ENCODE data around the gene ZMYM5.
"Not testable (repeated sequence)": the region's sequence is repeated elsewhere in the genome, so short reads cannot be mapped to it uniquely, and the experiment has no call there.

Gene ZMYM5

GRCh38 chr13:19863323-19864023 is at the start of gene ZMYM5:
TSS of gene ZMYM5 (minus strand) at chr13:19863649. CDS start at chr13:19852180, 11,469 bp downstream.
- DNase-seq = peak; percentile 95

GRCh38 chr13:19910336-19911072 is 47.1 kb upstream of the ZMYM5 start:
- DNase-seq = peak; percentile 54

- no peak for DNase-seq
Measured at GRCh38 chr13:19908350-19908986, 45.0 kb upstream of the ZMYM5 start.

DNA sequence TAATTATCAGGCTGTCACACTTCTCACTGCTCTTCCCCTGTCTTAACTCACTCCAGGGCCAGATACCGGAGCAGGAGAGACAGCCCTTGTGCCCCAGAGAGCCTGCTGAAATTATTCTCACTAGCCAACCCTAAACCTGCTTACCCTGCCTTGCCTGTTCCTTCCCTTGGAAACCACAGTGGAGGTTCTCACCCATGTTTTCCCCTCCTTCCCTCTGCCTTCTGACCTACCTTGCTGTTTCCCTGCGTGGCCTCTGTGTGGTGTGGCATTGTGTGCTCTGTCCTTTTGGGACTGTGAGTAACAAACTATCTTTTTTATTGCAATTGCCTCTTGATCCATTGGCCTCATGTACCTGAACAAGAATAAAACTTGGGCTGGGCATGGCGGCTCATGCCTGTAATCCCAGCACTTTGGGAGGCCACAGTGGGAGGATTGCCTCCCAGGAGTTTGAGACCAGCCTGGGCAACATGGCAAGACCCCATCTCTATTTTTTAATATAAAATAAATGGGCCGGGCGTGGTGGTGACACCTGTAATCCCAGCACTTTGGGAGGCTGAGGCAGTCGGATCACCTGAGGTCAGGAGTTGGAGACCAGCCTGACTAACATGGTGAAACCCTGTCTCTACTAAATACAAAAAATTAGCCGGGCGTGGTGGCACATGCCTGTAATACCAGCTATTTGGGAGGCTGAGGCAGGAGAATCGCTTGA is 42.2 kb upstream of the ZMYM5 start:
- DNase-seq = not testable (repeated sequence)

DNA sequence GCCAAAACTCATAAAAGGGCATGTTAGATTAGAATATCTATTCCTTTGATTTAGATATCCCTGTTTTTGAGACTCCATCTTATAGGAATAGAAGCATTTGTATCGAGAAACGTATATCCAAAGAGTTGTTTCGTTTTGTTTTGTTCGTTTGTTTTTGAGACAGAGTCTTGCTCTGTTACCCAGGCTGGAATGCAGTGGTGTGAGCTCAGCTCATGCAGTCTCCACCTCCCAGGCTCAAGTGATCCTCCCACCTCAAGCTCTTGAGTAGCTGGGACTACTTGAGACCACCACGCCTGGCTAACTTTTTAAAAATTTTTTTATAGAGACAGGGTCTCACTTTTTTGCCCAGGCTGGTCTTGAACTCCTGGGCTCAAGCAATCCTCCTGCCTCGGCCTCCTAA is 26.6 kb upstream of the ZMYM5 start:
- DNase-seq = peak; percentile 32

DNA sequence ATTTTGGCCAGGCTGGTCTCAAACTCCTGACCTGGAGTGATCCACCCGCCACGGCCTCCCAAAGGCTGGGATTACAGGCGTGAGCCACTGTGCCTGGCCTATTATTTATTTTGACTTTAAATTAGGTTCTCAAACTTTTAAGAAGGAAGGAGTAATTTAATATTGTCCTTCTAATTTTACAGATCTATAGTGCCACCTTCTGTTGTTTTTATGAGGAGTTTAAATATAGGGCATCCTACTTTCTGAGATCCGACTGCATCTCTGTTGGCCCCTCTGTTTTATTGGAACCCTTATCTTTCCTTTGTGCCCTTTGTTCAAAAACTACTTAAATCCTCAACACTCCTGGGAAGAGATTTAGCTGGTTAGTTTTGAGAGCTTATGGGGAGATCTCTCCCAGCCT is 25.4 kb upstream of the ZMYM5 start:
- no peak for DNase-seq

DNA sequence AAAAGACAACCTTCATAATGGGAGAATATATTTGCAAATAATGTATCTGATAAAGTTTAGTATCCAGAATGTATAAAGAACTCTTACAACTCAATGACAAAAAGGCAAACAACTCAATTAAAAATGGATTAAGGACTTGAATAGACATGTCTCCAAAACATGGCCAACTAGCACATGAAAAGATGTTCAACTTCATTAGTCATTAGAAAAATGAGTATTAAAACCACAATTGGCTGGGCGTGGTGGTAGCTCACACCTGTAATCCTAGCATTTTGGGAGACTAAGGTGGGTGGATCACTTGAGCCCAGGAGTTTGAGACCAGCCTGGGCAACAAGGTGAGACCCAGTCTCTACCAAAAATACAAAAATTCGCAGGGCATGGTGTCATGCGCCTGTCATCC is 18.8 kb upstream of the ZMYM5 start:
- DNase-seq = no peak

- DNase-seq = no peak
Measured at GRCh38 chr13:19881641-19882040, 18.2 kb upstream of the ZMYM5 start.

GRCh38 chr13:19864746-19865309 is 1.4 kb upstream of the ZMYM5 start:
- peak; percentile 73 for DNase-seq

DNA sequence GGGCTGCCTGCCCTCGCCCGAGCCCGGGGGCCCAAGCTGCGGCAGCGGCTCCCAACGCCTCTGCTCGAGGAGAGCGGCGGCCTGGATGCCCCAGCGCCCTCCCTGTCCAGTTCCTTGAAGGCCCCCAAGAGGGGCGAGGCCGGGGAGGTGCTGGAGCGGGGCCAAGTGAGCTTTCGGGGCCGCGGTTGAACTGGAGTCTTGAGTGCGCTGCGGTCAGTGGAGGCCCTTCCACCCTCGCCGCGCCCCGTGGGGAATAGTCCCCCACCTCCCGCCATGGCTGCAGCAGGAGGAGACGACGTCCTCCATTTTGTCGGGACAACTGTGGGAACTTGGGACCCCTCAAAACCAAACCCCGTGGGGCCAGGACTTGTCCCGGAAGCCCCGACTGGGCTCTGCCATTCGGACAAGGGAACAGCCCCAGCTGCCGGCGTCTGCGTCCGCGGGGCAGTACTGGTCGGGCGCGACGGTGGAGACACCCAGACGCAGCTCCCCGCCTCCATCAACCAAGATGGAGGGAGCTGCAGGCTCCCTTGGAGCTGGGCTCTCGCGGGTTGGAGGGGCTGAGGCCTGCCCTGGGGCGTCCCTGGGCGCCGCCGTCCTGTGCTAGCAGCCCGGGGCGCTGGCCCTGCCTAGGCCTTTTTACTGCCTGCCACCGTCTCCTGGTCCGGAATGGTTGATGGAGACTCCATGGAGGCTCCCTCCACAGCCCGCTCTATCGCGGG is 736 bp upstream of the ZMYM5 start:
- peak; percentile 72 for DNase-seq

- DNase-seq = peak; percentile 23
Measured at GRCh38 chr13:19862481-19863313, 752 bp downstream of the ZMYM5 start.

DNA sequence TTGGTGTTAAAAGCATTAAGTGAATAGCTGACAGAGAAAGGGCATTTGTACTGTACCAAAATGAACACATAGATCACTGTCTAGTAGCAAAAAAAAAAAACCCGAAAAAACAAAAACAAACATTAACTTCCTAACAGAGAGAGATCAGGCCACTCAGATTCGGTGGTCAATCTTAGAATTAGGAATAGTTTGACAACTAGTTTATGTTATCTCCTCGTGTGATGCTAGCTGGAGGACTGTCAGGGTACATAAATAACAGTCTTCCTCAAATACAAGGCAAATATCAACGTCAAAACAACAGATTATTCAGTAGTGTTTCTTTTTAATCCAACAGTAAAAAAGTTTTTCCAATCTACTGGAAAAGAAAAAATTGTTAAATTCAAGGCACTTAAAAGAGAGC is 1.7 kb downstream of the ZMYM5 start:
- DNase-seq = no peak

GRCh38 chr13:19860884-19861655 is 2.4 kb downstream of the ZMYM5 start:
- DNase-seq = peak; percentile 45

DNA sequence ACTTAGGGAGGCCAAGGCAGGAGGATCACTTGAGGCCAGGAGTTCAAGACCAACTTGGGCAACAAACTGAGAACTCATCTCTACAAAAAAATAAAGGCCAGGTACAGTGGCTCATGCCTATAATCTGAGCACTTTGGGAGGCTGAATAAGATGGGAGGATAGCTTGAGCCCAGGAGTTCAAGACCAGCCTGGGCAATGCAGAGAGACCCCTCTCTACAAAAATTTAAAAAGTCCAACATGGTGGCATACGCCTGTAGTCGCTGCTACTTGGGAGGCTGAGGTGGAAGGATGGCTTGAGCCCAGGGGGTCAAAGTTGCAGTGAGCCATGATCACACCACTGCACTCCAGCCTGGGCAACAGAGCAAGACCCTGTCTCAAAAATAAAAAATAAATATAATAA is 5.8 kb downstream of the ZMYM5 start:
- not testable (repeated sequence) for DNase-seq

DNA sequence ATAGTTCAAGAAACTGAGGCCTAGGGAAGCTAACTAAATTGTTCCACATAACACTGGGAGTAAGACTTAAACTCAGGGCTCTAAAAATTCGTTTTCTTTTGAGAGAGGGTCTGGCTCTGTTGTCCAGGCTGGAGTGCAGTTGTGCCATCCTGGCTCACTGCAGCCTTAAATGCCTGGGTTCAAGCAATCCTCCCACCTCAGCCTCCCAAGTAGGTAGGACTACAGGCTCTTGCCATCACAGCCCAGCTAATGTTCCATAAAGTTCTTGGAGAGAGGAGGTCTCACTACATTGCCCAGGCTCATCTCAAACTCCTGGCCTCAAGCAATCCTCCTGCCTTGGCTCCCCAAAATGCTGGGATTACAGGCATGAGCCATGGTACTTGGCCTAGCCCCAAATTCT is 10.7 kb downstream of the ZMYM5 start:
- no peak for DNase-seq

GRCh38 chr13:19845758-19846157 is 17.7 kb downstream of the ZMYM5 start:
- DNase-seq = peak; percentile 70

DNA sequence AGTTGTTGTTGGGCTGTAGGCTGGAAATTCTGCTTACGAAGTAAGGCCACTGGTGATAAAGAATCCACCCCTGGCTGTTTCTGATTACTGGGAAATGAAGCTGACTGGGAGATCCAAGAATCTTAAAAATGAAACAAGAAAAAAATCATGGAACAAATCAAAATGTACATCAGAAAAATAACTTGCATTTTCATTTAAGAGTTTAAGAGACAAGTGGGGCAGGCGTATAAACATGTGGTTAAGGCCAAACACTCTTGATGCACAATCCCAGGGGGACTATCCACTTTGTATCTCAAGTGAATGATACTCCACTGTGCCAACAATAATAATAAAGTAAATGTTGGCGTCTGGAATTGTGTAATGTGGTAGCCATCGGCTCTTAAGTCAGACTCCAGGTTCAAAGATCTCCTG is 24.6 kb downstream of the ZMYM5 start:
- no peak for DNase-seq

DNA sequence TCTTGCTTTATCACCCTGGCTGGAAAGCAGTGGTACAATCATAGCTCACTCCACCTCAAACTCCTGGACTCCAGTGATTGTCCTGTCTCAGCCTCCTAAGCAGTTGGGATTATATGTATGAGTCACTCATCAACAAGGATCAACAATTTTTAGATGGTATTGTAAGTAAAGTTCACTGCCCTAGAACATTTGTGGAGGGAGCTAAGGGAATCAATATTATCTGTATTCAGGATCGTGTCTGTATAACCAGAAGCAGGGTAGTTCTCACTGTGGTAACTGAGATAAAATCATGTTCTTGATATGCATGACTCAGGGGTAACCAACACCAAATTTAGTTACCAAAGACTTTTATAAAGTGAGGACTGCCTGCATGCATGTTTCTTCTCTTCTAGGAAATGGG is 27.0 kb downstream of the ZMYM5 start:
- DNase-seq = no peak

DNA sequence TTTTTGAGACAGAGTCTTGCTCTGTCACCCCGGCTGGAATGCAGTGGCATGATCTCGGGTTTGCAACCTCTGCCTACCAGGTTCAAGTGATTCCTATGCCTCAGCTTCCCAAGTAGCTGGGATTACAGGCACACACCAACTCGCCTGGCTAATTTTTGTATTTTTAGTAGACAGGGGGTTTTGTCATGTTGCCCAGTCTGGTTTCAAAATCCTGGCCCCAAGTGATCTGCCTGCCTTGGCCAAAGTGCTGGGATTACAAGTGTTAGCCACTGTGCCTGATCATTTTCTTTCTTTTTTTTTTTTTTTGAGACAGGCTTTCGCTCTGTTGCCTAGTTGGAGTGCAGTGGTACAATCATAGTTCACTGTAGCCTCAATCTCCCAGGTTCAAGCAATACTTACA is 28.7 kb downstream of the ZMYM5 start:
- DNase-seq = no peak

- DNase-seq = no peak
Measured at GRCh38 chr13:19822673-19823072, 40.8 kb downstream of the ZMYM5 start.
